Skin of body (tissue), 2 donors: Measurements from ENCODE around the gene ZNF451. TPM values are rescaled to one million over a fixed set of nuclear protein-coding genes. Genes with fewer than 3 reads are reported as not detected.

Source experiments
- DNase-seq: peaks from one replicate; lab custom pipeline; 2025; lab: John Stamatoyannopoulos, UW
- total RNA-seq: library from RNA; depleted of rRNA; stranded (reverse); fragments of >200 nt; gene quantifications from one replicate; pipeline ENCODE4 v1.2.3, GENCODE V29; 2014

ZNF451 gene
- total RNA-seq, 1 donor from 2014 or later, result 86.5 TPM

- no peak for DNase-seq
Observed at GRCh38 chr6:57147955-57148858, 58.2 kb downstream of the ZNF451 start.

- DNase-seq, result no peak
Observed at GRCh38 chr6:57158658-57159057, 68.7 kb downstream of the ZNF451 start.

GRCh38 chr6:57159127-57159526, 69.1 kb downstream of the ZNF451 start:
- DNase-seq, result no peak

GRCh38 chr6:57162028-57162427, 72.0 kb downstream of the ZNF451 start:
- DNase-seq, result no peak

- DNase-seq, result no peak
Observed at GRCh38 chr6:57162516-57162915, 72.5 kb downstream of the ZNF451 start.

- DNase-seq, result no peak
Observed at GRCh38 chr6:57163956-57164355, 74.0 kb downstream of the ZNF451 start.

DNA sequence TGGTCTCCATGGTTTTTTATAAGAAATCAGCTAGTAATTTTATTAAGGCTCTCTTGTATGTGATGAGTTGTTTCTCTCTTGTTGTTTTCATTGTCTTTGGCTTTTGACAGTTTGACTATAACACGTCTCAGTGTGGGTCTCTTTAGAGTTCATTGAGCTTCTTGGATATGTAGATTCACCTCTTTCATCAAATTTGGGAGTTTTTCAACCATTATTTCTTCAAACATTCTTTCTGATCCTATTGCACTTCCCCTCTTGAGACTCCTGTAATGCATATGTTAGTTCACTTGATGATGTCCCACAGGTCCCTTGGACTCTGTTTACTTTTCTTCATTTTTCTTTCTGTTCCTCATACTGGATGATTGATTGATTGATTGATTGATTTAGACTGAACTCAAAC, 75.1 kb downstream of the ZNF451 start:
- DNase-seq, result no peak

DNA sequence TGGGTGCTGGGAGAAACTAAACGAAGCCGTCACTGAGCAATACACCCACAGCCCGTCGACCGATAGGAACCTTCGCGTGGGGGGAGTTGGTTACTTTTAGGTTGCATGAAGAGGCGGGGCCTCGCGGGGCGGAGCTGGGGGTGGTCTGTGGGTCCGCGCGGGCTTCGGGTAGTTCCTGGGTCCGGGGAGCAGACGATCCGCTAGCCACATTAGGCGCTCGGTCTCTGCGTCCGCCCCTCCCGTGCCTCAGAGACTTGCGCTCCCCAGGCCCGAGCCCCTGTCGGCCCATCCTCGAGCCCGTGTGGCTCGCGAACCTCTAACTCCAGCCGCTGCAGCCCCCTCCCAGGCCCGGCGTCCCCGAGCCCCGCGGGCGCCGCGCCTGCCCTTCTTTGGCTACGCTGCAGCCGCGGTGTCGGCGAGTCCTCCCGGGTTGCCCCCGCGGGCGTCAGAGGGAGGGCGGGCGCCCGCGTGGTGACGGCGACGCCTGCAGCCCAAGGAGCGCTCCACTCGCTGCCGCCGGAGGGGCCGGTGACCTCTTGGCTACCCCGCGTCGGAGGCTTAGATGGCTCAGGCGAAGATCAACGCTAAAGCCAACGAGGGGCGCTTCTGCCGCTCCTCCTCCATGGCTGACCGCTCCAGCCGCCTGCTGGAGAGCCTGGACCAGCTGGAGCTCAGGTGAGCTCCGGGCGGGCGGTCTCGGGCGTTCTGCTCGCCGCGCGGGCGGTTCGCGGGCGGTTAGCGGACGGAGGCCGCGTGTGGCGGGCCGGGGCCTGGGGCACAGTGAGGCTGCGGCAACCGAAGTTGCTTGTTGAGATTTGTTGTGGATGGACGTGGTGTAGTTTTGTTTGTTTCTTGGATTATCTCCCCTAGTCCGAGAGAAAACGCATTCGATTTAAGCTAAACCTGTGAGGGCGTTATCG, 82.4 kb downstream of the ZNF451 start, which contains the start of gene BAG2:
Gene BAG2 (plus strand): TSS at position 191 of the 920 bp plus-strand sequence. CDS start 372 bp downstream, at position 563.
- peak; percentile 75 for DNase-seq

GRCh38 chr6:57173056-57173885, 83.3 kb downstream of the ZNF451 start:
- peak; percentile 16 for DNase-seq

DNA sequence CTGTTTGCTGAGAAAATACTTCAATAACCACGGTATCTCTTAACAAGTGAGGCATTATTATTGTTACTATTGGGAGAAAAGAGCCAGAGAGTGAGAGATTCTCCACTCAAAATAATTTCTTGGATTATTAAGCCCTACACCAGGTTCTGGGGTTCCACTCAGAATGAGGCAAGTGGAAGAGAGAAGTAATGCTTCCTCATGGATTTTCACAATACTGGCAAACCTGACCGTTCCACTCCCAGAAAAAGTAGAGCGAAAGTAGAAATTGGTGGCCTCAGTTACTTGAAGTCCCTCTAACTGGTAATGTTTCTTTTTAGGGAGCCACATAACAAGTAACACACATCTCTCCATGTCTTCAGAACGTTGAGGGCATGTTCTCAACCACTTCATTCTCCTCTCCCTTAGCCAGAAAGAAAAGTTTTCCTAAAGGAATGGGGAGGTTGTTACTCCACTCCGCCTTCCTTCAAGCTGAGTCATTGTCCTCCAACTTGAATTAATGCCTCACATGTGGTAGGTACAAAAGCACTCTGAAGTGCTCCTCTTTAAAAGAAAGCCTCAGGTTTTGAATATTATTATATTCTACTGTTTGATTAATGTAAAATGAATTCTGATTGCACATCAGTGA, 84.0 kb downstream of the ZNF451 start:
- no peak for DNase-seq

- no peak for DNase-seq
Observed at GRCh38 chr6:57174511-57174907, 84.5 kb downstream of the ZNF451 start.

DNA sequence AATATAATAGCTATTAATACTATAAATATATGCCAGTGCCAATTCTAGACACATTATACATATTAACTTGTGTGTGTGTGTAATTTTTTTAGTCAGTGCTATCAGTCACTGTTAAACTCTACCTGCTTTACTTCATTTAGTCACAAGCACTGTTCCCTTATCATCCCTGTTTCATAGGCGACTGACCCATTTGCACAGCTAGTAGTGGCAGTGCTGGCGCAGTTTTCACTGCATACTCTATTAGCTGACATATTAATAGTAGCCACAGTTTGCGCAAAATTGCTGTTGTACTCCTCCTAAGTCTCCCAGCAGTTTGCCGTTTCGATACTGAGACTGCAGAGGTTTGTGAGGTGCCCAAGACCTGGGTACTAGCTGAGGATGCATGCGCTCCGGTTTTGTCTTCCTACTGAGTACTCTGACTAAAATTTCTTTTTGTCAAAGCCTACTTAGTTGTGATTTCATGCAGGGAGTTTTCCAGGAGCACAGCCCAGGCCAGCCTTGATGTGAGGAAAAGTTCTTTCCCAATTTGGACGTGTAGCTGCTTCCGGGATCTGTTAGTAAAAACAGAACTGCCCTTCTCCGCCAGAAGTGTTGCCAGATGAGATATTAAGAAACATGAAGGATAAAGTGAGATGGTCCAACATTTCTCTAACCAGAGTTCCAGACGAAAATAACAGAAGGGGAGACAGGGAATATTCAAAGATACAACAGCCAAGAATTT, 87.7 kb downstream of the ZNF451 start:
- peak; percentile 75 for DNase-seq

GRCh38 chr6:57180596-57180995, 90.6 kb downstream of the ZNF451 start:
- DNase-seq, result no peak

DNA sequence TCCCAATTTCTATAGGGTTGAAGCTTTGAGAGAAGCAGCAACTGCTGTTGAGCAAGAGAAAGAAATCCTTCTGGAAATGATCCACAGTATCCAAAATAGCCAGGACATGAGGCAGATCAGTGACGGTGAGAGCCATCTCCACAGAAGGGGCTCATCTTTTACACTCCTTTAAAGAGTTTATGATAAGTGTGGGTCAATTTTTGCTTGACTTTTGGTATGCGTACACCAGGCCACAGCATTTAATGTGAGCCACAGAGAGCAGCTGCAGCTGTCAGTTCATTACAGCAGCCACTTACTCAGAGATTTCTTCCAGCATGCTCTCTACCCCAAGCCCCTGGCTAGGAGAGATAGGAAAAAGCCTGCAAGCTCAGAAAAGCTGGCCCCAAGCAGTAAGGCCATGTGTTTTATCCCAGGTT, 92.0 kb downstream of the ZNF451 start:
- DNase-seq, result no peak

- no peak for DNase-seq
Observed at GRCh38 chr6:57183336-57183735, 93.3 kb downstream of the ZNF451 start.

- peak; percentile 78 for DNase-seq
Observed at GRCh38 chr6:57190140-57190539, 100.2 kb downstream of the ZNF451 start.

GRCh38 chr6:57193177-57193576, 103.2 kb downstream of the ZNF451 start:
- no peak for DNase-seq

GRCh38 chr6:57195457-57195856, 105.5 kb downstream of the ZNF451 start:
- no peak for DNase-seq

DNA sequence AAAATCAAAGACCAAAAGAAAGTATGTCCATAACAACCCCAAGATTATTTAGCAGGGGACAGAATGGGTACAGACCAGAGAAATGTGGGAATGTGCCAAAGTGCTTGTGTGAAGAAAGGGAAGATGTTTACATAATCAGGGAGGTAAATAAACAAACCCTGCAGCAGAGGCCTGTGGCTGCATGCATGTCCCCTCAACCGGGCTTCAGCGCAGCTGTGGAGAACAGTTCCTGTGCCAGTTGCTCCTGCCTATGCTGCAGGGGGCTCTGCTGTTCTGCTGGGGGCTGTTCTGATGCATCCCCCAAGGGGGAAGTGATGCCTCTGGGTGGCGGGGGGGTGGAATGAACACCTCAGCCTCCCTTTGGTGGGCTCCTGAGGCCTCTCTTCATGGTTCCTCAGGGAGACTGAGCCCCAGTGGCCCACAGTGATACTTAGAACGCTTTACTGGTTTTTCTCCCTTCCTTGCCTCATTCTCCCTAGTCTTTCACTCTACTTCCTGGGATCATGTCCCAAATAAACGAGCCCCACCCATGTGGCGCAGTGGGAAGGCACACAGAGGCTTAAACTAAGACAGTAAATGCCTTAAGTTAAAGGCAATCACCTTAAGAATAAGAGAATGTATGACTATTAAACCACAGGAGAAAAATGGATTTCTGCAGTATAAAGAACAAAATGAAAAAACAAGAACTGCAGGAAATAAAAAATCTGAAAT, 109.1 kb downstream of the ZNF451 start:
- DNase-seq, result no peak
